Measurements from ENCODE around the gene SMIM10L2A.

SMIM10L2A gene

DNA sequence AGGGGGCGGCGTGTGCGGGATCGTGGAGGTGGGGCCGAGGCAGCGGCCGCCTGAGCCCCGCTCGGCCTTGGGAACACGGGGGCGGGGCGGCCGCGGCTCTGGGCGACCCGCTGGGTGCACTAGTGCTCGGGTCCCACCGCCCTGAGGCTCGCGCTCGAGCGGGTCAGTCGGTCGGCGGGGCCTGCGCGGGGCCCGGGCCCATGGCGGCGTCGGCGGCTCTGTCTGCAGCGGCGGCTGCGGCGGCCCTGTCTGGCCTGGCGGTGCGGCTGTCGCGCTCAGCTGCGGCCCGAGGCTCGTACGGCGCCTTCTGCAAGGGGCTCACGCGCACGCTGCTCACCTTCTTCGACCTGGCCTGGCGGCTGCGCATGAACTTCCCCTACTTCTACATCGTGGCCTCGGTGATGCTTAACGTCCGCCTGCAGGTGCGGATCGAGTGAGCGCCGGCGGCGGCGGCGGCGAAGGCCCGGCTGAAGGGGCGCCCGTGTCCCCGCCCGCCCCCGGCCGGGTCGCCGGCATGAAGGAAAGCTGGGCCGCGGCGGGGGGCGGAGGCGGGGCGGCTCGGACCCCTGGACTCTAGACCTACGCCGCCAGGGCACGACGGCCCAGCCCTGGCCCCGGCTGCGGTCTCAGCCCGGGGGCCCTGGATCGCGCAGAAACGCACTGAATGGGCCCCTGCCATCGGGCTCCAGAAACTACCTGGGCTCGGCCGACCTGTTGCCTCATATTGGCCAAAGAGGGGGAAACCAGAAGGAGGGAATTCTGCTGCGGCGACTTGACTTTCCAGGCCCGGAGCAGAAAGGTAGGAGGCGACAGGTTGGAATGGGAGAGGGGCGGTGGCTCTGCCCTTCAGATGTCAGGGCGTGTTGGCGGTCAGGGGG, at the start of gene SMIM10L2A:
TSS of gene SMIM10L2A (plus strand) at position 13 of the 878 bp plus-strand sequence. CDS start at position 201, 188 bp downstream.
- no peak for DNase-seq (ENCODE audit: extremely low spot score)
- ChIA-PET CTCF (no interaction called here), POLR2A (no interaction called here)
- no peak for TF ChIP-seq CTCF (IDR thresholded peaks at IDR 0.05; ENCODE audit: control extremely low read depth, extremely low read depth, low read depth, missing control alignments)

DNA sequence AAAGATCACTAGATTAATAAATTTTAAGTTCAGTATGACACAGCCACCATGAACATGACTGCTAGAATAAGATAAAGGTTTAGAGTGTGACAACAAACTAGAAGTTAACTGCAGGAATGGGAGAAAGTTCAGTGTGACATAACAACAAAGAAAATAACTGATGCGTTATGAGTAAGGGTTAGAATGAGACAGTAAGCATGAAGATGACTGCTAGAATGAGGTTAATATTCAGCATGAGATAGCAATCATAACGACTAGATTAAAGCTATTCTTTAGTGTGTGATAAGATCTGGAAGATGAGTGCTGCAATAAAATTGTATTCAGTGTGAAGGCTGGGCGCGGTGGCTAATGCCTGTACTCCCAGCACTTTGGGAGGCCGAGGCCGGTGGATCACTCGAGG, 48.4 kb upstream of the SMIM10L2A start:
- TF ChIP-seq CTCF (IDR thresholded peaks at IDR 0.05; ENCODE audit: control extremely low read depth, extremely low read depth, low read depth, missing control alignments) = no peak
- DNase-seq (ENCODE audit: extremely low spot score) = no peak
- ChIA-PET POLR2A (no interaction called here), CTCF (no interaction called here)

DNA sequence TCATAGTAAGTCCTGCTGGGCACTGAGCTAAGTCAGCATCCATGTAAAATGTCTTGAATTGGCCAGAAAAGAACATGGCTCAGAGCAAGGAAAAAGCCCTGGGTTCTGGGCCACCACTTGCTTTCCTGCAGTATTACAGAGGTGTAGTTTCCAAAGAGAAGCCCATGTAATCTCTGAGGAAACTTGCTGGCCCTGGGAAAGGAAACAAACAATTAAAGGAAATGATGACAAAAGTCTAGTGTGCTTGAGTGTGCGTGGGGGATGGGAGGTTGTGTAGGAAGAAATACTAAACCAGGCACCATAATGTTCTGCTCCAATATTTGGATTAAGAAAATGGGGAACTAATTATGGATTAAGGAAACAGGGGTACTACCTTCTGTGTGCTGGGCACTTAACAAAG, 39.5 kb upstream of the SMIM10L2A start:
- CTCF ChIA-PET = no interaction called here
- no peak for TF ChIP-seq CTCF (IDR thresholded peaks at IDR 0.05; ENCODE audit: control extremely low read depth, extremely low read depth, low read depth, missing control alignments)
- POLR2A ChIA-PET = no interaction called here
- no peak for DNase-seq (ENCODE audit: extremely low spot score)

DNA sequence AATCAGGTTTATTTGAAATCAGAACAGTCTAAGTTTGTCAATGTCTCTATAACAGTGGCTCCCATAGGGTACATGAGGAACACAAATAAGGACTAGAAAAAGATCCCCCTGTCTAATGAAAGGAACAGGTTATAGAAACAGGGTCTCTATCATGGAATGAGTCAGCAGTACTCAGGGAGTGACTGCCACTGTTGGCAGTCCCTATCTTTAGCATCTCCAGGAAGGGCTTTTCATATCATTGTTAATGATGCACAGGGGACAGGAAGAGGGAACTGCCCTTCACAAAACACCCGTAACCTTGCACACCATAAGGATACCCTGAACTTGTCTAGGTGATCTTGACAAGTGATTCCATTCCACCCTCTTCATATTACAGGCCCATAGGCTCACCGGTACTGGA, 38.5 kb upstream of the SMIM10L2A start:
- no peak for TF ChIP-seq CTCF (IDR thresholded peaks at IDR 0.05; ENCODE audit: control extremely low read depth, extremely low read depth, low read depth, missing control alignments)
- CTCF ChIA-PET = no interaction called here
- POLR2A ChIA-PET = no interaction called here
- no peak for DNase-seq (ENCODE audit: extremely low spot score)

GRCh38 chrX:135384161-135384836, 37.4 kb upstream of the SMIM10L2A start:
- DNase-seq (ENCODE audit: extremely low spot score) = no peak
- CTCF ChIA-PET = no interaction called here
- POLR2A ChIA-PET = no interaction called here
- TF ChIP-seq CTCF (IDR thresholded peaks at IDR 0.05; ENCODE audit: control extremely low read depth, extremely low read depth, low read depth, missing control alignments) = no peak

DNA sequence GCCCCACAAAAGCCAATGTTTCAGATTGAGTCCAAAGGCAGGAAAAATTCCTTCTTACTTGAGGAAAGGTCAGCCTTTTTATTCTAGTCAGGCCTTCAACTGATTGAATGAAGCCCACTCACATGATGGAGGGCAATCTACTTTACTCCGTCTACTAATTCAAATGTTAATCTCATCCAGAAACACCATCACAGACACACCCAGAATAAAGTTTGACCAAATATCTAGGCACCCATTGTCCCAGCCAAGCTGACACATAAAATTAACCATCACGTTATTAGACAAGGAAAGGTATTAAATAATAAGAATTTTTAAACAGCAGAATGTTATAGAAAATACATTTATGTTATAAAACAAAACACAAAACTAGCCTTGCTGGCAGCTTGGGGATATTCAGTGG, 32.9 kb upstream of the SMIM10L2A start:
- DNase-seq (ENCODE audit: extremely low spot score) = no peak
- ChIA-PET POLR2A (no interaction called here), CTCF (no interaction called here)
- no peak for TF ChIP-seq CTCF (IDR thresholded peaks at IDR 0.05; ENCODE audit: control extremely low read depth, extremely low read depth, low read depth, missing control alignments)

Data from GM10248 (cell line).